Measurements from ENCODE around the gene CAVIN2.
A peak's percentile ranks its signal among the peaks of the same experiment; 100 is the strongest.

The CAVIN2 gene

GRCh38 chr2:191864628-191865374, 17.9 kb upstream of the CAVIN2 start:
- DNase-seq (ENCODE audit: low read depth), result peak; percentile 81

- peak; percentile 73 for DNase-seq (ENCODE audit: low read depth)
Measured at GRCh38 chr2:191863988-191864387, 17.1 kb upstream of the CAVIN2 start.

DNA sequence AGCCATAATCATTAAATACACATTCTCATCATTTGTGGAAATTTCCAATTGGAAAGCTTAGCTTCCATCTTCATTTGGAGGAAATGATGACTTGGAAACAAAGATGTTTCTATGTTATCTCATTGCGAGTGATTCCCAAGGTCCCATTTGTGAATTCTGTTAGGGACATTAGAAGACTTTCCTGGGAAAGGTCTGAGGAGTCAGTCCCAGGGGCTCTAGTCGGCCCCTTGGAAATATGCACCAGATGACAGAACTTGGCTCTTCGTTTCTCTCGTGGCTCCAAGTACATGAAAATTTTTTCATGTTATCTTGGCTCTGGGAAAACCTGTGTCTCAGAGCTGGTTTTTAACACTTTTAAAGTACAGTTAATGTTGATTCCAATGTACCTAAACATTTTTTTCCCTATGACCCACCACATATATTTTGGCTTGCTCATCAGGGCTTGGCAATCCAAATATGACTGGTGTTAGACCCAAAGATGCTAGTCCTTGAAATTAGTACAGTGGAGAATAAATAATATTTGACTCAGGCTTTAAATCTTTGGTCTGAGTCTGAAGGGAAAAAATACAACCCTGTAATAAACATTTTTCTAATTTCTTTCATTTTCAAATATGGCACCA, 15.4 kb upstream of the CAVIN2 start:
- DNase-seq (ENCODE audit: low read depth), result peak; percentile 32

DNA sequence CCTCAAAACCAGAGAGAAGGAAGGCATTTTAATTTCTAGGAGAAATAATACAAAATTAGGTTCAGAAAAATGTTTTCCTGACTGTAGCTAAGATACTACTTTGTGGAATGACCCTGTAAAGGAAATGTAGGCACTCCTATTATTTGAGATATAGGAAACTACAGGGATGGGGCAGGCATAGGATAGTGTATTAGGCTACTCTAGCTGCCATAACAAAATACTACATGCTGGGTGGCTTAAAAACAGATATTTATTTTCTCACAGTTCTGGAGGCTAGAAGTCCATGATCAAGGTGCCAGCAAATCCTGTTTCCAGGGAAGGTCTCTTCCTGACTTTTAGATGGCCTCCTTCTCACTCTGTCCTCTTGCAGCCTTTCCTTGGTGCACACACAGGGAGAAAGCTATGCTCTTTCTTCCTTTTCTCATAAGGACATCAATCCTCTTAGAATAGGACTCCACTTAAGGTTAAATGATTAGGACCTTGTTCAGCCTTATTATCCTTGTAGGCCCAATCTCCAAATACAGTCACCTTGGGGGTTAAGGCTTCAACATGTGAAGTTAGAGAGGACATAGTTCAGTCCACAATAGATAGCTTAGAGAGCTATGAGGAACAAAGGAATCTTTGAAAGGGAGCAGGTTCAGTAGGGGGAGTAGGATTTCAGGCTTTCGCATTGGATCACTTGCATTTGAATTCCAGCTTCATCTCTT, 14.0 kb upstream of the CAVIN2 start:
- no peak for DNase-seq (ENCODE audit: low read depth)

DNA sequence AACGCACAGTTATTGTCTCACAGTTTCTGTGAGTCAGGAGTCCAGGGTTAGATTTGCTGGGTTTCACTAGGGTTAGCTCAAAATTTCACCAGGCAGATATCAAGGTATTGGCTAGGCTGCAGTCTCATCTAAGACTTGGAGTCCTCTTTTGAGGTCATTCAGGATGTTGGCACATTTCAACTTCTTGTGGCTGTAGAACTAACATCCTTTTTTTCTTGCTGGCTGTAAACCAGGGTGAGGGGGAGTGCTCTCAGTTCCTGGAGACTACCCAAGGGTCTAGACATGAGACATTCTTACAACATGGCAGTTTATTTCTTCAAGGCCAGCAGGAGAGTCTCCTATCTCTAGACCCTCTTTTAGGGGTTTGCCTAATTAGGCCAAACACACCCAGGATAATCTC, 12.8 kb upstream of the CAVIN2 start:
- DNase-seq (ENCODE audit: low read depth), result no peak

GRCh38 chr2:191857886-191858285, 11.0 kb upstream of the CAVIN2 start:
- DNase-seq (ENCODE audit: low read depth), result no peak

DNA sequence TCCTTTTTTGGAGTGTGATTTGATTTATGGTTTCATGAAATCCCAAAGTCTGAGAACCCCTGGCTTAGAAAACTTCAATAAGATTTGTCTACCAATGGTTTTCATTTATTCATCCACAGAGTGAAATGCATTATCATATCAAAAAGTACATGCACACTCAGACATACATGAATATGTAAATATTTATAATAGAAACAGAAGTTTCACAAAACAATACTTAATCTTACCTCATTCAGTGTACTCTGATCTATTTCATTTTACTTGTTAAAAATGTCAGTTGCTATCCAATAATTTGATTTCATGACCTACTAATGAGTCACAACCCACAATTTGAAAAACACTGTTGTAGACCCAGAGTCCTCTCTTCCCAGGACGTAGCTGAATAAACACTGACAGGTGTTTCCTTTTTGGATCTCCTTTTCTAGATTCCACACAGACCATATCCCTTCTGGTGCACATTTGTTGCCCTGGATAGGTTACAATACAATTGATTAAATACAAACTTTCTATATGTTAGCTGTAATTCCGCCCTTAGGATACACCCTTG, 10.4 kb upstream of the CAVIN2 start:
- DNase-seq (ENCODE audit: low read depth), result no peak

GRCh38 chr2:191856111-191856876, 9.4 kb upstream of the CAVIN2 start:
- DNase-seq (ENCODE audit: low read depth), result no peak

DNA sequence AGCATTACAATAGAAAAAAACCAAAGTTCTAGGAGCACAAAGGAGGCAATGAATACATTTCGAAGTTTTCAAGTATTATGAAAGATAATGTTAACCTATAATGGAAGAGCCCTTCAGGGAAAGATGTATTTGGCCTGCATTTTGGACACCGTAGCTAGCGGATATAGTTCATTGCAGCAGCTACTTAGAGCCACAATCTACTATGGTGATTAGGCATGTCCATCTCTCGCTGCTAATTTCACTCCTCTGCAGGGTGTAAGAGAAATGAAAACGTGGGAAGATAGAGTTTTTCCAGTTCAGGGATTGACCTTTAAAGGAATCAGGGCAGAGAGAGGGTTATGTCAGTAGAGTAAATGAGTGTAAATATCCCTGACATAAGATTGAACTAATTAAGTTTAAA, 8.5 kb upstream of the CAVIN2 start:
- no peak for DNase-seq (ENCODE audit: low read depth)

DNA sequence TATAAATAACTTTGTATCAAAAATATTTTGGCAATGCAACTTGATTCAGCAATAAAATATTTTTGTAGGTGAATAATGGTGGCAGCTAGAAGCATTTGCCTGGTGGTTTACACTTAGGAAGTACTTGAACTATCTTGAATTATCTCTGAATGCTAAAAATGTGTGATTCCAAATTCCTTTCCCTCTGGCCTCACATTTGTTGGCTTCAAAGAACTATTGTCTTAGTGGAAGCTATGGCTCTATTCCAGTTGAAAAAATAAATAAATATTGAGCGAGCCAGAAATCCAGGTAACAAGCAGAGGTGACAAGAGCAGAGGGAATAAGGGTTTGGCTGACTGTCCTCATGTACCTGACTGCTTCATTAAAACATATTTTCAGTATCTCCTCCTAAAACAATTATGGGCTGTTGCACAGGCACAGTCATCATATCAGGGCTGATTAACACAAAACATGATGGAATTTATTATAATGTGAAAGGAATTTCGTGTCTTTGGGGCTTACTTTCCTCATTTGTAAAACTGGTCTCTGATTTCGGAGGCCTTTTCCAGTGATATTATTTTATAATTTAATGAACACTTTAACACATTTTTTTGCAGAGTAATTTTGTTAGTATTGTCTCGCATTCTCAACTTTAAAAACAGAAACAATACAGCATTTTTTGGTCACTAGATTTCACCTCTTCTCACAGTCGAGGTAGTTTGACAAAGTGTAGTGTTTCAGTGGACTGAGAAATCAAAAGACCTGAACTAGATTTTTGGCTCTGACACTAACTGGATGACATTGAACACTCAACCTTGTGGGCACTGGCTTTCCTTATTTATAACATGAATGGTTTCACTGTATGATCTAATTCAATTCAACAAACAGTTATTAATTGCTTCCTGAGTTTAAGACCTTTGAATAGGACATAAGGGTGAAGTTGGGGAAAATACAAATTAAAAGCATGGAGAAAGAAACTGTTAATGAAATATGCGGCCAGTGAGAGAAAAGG, 7.8 kb upstream of the CAVIN2 start:
- DNase-seq (ENCODE audit: low read depth), result peak; percentile 70

DNA sequence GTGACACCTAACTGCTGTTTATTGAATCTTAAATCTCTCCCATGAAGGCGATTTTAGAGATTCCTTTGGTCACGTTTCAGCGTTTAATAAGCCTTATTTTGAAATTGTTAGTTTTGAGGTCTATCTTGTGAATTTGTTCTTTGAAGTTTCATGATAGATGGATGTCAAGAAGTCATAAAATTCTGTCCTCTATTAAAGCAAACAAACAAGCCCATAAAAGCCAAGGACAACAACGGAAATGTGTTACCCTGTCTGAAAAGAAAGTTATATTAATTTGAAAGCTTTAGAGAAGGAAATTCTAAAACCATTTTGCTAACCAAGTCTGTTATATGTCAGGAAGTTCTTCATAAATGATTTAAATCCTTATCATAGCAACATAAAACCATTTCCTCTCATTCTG, 7.0 kb upstream of the CAVIN2 start:
- no peak for DNase-seq (ENCODE audit: low read depth)

DNA sequence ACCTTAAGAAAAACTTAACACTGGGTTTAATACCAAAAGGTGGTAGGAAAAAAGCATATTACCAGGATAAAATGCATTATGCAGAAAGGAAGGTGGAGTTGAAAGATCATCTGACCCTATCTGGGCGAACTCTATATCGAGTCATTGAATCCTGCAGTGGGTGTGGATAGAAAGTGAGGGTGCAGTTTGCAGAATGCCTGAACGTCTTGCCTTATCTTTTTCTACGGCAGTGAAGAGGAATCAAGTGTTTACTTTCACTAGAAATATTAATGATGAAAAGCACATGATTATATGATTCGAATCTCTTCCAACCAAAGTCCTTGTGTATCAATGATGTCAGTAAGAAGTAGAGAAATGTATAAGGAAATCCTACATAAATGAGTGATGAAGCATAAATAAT, 4.3 kb upstream of the CAVIN2 start:
- DNase-seq (ENCODE audit: low read depth), result no peak

GRCh38 chr2:191848771-191849767, 2.2 kb upstream of the CAVIN2 start:
- DNase-seq (ENCODE audit: low read depth), result no peak

- DNase-seq (ENCODE audit: low read depth), result no peak
Measured at GRCh38 chr2:191847764-191848163, 876 bp upstream of the CAVIN2 start.

GRCh38 chr2:191845876-191846514, 893 bp downstream of the CAVIN2 start:
- DNase-seq (ENCODE audit: low read depth), result no peak

DNA sequence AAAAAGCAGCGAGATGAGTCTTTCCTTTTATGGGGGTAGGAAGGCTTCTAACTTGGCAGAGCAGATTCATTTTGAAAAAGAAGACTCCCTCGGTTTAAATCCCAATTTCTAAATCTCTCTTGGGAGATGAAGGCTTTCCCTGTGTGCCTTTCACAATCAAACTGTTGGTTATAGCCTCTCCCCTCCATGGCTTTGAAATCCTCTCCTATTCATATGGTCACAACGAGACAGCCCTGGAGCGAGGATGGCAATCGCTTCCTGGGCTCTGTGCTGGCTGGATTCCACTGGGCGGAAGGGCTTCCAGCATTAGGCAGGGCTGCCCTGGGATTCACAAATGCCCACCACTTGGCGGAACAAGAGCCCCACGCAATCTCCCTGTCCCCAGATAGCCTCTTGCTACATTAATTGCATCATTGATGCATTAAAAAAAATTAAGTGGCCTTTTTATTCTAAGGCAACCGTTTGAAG, 1.6 kb downstream of the CAVIN2 start:
- no peak for DNase-seq (ENCODE audit: low read depth)

GRCh38 chr2:191844706-191845105, 2.2 kb downstream of the CAVIN2 start:
- DNase-seq (ENCODE audit: low read depth), result peak; percentile 13

DNA sequence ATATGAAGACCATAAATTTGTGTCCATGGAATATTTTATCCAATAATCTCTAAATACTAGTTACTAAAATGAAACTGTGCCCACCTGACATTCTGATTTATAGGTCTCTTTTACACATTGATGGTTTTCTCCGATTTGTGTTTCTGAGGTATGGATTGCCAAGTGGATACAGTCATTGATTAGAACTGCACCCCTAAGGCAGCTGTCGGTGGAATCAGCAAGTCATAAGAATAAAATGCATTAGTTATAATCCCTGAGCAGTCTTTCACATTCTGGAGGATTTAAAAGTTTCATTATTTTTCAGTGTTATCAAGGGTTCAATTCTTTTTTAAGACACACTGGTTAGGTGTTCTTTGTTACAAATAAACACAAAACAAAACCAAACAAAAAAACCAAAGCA, 6.0 kb downstream of the CAVIN2 start:
- no peak for DNase-seq (ENCODE audit: low read depth)
